Breast epithelium (tissue), 3 donors: Measurements from ENCODE around the gene PHACTR1.

Experiments
- POLR2A ChIP-seq: fragments of 450-650 bp; IDR thresholded peaks from one replicate; pipeline ENCODE4 v1.6.1; 2016; ENCODE audit warnings: antibody characterized with exemption, mild to moderate bottlenecking, moderate library complexity
- TF ChIP-seq, protein P1 (sequence below), 3 donors: fragments of 450-650 bp; IDR thresholded peaks; one replicate each; pipeline ENCODE4 v1.5.1; 2016 to 2017; ENCODE audit warnings: antibody characterized with exemption in 3 of 3, mild to moderate bottlenecking in 3 of 3, moderate library complexity in 3 of 3

DNA sequence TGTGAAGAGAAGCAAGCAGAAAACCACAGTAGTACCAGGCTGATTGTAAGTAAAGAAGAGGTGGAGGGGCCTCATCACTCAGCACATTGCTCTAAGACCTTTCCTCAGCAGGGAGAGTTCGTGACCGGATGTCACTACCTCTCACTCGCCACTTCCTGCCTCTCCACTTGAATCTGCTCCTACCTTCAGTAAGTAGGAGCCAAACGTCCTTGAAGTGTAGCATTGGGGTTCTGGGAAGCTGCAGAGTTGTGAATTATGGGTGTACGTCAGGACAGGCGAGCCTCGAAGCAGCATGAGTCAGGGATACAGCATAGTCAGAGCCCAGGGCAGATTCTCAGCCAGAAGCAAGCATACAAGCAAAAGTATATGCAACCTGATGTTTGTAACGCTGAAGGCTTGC, 224.9 kb downstream of the PHACTR1 start:
- TF ChIP-seq, protein P1, sequence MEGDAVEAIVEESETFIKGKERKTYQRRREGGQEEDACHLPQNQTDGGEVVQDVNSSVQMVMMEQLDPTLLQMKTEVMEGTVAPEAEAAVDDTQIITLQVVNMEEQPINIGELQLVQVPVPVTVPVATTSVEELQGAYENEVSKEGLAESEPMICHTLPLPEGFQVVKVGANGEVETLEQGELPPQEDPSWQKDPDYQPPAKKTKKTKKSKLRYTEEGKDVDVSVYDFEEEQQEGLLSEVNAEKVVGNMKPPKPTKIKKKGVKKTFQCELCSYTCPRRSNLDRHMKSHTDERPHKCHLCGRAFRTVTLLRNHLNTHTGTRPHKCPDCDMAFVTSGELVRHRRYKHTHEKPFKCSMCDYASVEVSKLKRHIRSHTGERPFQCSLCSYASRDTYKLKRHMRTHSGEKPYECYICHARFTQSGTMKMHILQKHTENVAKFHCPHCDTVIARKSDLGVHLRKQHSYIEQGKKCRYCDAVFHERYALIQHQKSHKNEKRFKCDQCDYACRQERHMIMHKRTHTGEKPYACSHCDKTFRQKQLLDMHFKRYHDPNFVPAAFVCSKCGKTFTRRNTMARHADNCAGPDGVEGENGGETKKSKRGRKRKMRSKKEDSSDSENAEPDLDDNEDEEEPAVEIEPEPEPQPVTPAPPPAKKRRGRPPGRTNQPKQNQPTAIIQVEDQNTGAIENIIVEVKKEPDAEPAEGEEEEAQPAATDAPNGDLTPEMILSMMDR (IDR thresholded peaks at IDR 0.05): no peak
- TF ChIP-seq POLR2A: no peak
